Tibial artery (tissue), 4 donors: ENCODE measurements around the gene PCNT.
"Not testable (repeated sequence)": the region's sequence is repeated elsewhere in the genome, so short reads cannot be mapped to it uniquely, and the experiment has no call there.

ENCODE experiments used
- DNase-seq, 2 donors: peaks; one replicate each; pipeline ENCODE4 v3.0.0-alpha.2; 2019
- H3K27ac ChIP-seq, 2 donors: fragments of 200-600 bp; sonication (generic) in 1 of 2; 1 replicate in 1 of 2; 2 replicates in 1 of 2; pipeline ENCODE4 v1.5.1; 2018 to 2019; ENCODE audit warnings: mild to moderate bottlenecking in 1 of 2
- H3K27me3 ChIP-seq, 2 donors: fragments of 200-600 bp; sonication (generic) in 1 of 2; one replicate each; pipeline versions ENCODE4 v1.5.1 to v1.6.0; 2016 to 2019
- H3K36me3 ChIP-seq, 3 donors: fragments of 200-600 bp; sonication (generic) in 2 of 3; one replicate each; pipeline ENCODE4 v1.5.1; 2016 to 2019; ENCODE audit warnings: mild to moderate bottlenecking in 2 of 3
- H3K4me1 ChIP-seq, 4 donors: fragments of 200-600 bp; sonication (generic) in 2 of 4; 1 replicate in 3 of 4; 2 replicates in 1 of 4; pipeline ENCODE4 v1.5.1; 2016 to 2019
- H3K4me3 ChIP-seq, 2 donors: fragments of 200-600 bp; sonication (generic) in 1 of 2; 1 replicate in 1 of 2; 2 replicates in 1 of 2; pipeline ENCODE4 v1.5.1; 2018 to 2019; ENCODE audit warnings: mild to moderate bottlenecking in 2 of 2
- H3K9me3 ChIP-seq, 3 donors: fragments of 200-600 bp; sonication (generic) in 1 of 3; one replicate each; pipeline ENCODE4 v1.5.1; 2016 to 2019
- CTCF ChIP-seq, 2 experiments: fragments of 200-600 bp in 1 of 2; fragments of 450-650 bp in 1 of 2; IDR thresholded peaks; one replicate each; pipeline ENCODE4 v1.5.1; 2017 to 2019; ENCODE audit warnings: antibody characterized with exemption in 2 of 2, mild to moderate bottlenecking in 1 of 2, moderate library complexity in 1 of 2
- intact Hi-C: fragments of 100-400 bp; cut with DNase I; formaldehyde crosslinking; loops from one replicate; pipeline ENCODE4 v1.15.0; 2023; ENCODE audit warnings: low total_unique reads

The PCNT gene

GRCh38 chr21:46371204-46372013, 47.5 kb downstream of the PCNT start:
- no peaks in the 10 kb centered on the region for H3K9me3 ChIP-seq
- no peak for DNase-seq
- no peak overlapping the region for H3K4me3 ChIP-seq
- H3K36me3 ChIP-seq, result peaks cover 20 to 60% (median 21%) of the 10 kb centered on the region in 3 donors
- no peaks in the 10 kb centered on the region for H3K4me1 ChIP-seq
- no peak overlapping the region for H3K27ac ChIP-seq
- no peak for TF ChIP-seq CTCF (IDR thresholded peaks at IDR 0.05)
- intact Hi-C loops, result no loop called here
- H3K27me3 ChIP-seq, result no peaks in the 10 kb centered on the region

DNA sequence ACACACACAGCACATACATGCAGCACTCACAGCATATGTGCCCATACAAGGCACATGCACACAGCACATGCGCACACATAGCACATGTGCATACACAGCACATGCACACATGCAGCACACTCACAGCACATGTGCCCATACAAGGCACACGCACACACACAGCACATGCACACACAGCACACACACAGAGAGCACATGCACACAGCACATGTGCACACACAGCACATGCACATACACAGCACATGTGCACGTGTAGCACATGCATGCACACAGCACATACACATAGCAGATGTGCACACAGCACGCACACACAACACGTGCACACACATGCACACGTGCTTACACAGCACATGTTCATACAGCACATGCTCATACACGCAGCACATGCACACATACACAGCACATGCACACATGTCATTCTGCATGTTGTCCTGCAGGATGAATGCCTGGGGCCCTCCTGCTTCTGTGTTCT, 48.1 kb downstream of the PCNT start:
- no peaks in the 10 kb centered on the region for H3K9me3 ChIP-seq
- no peak for TF ChIP-seq CTCF (IDR thresholded peaks at IDR 0.05)
- no peak overlapping the region for H3K4me3 ChIP-seq
- no peak for DNase-seq
- H3K36me3 ChIP-seq, result peaks cover 13 to 53% (median 14%) of the 10 kb centered on the region in 3 donors
- H3K4me1 ChIP-seq, result no peaks in the 10 kb centered on the region
- no peaks in the 10 kb centered on the region for H3K27me3 ChIP-seq
- no peak overlapping the region for H3K27ac ChIP-seq
- intact Hi-C loops, result no loop called here

- H3K36me3 ChIP-seq, result peaks cover 4 to 44% (median 14%) of the 10 kb centered on the region in 3 donors
- H3K27me3 ChIP-seq, DNase-seq, intact Hi-C loops, H3K4me3 ChIP-seq, H3K4me1 ChIP-seq, H3K9me3 ChIP-seq, H3K27ac ChIP-seq: not testable (repeated sequence)
Observed at GRCh38 chr21:46372947-46373346, 49.0 kb downstream of the PCNT start.

GRCh38 chr21:46374761-46375389, 50.9 kb downstream of the PCNT start:
- Histone ChIP-seq H3K27me3 (no peaks in the 10 kb centered on the region), H3K27ac (no peak overlapping the region), H3K36me3 (peaks cover 0 to 33% (median 10%) of the 10 kb centered on the region in 3 donors), H3K4me3 (no peak overlapping the region), H3K4me1 (no peaks in the 10 kb centered on the region), H3K9me3 (no peaks in the 10 kb centered on the region)
- no peak for DNase-seq
- TF ChIP-seq CTCF (IDR thresholded peaks at IDR 0.05), result no peak
- intact Hi-C loops, result no loop called here

DNA sequence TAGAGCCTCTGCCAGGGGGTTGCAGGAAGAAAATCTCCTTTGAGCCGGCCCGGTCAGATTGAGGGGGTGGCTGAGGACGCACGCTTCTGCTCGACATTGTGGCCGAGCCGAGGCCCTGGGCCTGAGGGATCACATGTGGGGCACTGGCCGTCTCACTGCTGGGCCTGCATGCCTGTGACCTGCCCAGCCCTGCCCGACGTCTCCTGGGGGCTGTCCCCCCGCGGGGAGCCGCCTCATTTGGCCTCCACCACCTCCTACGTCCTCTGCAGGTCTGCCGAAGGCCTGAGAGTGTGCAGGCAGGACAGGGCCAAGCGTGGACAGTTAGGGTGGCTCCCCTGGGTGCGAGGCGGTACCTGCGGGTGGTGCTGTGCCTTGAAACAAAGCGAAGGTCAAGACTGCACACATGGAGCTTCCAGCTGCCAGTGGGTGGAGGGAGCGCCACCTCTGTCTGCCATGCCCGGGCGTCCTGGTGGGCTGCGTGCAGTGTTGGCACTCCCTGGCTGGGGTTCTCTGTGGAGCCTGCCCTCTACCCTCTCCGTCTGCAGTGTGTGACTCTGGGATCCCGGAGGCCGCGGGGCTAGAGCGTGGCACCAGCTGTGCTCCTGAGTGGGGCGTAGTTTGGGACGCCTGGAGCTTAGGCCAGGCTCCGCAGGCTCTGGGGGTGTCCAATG, 51.7 kb downstream of the PCNT start:
- peaks cover 0 to 29% (median 8%) of the 10 kb centered on the region in 3 donors for H3K36me3 ChIP-seq
- no peak for DNase-seq
- intact Hi-C loops, result no loop called here

More for the DNA sequence above, 51.7 kb downstream of the PCNT start:
- H3K4me1 ChIP-seq, result no peaks in the 10 kb centered on the region
- no peak overlapping the region for H3K27ac ChIP-seq
- H3K4me3 ChIP-seq, result no peak overlapping the region
- no peak for TF ChIP-seq CTCF (IDR thresholded peaks at IDR 0.05)
- H3K9me3 ChIP-seq, result no peaks in the 10 kb centered on the region
- no peaks in the 10 kb centered on the region for H3K27me3 ChIP-seq
